Skin epidermis (tissue), 12 donors: ENCODE measurements around the gene FPR1.

Experiments
- H3K27ac ChIP-seq, 21 experiments: fragments of 200-600 bp; sonication (generic) in 11 of 21; one replicate each; pipeline ENCODE4 v1.5.0; 2020; ENCODE audit warnings: mild to moderate bottlenecking in 3 of 21, inconsistent platforms in 2 of 21, moderate library complexity in 2 of 21
- H3K4me3 ChIP-seq, 7 experiments: fragments of 200-600 bp; sonication (generic) in 2 of 7; one replicate each; pipeline ENCODE4 v1.5.0; 2020; ENCODE audit warnings: inconsistent platforms in 2 of 7, mild to moderate bottlenecking in 2 of 7, moderate library complexity in 1 of 7

The FPR1 gene

GRCh38 chr19:51751655-51752054 lies at the start of gene FPR1:
TSS of gene FPR1 (minus strand) at chr19:51751878. CDS start at chr19:51746994, 4,884 bp downstream.
- peak within 1 kb of the TSS in 3 of 7 experiments; percentile 12 to 27 (median 16) for H3K4me3 ChIP-seq
- H3K27ac ChIP-seq: peak within 1 kb of the TSS in 12 of 21 experiments; percentile 6 to 73 (median 46)

- Histone ChIP-seq H3K4me3 (no peak overlapping the region), H3K27ac (peak overlapping the region in 12 of 21 experiments; percentile 27 to 83 (median 78))
Measured at GRCh38 chr19:51800473-51801244, 49.0 kb upstream of the FPR1 start.

DNA sequence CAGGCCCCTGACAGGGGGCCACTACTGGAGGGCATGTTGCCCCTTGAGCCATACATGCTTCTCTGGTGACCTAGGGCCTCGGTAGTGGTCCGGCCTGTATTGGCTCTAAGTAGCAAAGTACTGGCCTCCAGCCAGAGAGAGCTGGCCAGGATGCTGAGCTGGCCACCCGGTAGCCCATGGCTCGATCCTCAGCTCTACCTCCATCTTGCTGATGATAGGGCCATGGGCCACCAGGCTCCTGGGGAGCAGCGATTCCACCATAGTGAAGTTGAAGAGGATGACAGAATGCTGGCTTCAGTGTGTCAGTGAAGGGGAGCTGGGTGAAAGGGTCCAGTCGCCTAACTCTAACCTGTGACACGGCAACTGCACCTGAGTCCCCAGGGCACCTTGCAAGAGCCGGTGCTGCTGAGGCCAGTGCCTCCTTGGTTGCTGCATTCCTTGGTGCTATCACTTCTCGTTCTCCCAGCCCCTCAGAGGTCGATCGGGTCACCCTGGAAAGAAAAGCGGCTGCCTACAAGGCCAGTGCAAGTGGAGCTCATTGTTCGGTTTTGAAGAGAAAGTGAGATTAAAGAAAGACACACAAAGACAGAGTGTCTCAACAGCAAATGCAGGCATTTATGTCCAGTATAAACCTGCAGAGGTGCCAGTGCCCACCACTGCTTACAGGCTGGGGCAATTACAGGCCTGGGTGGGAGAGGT lies 48.2 kb upstream of the FPR1 start:
- Histone ChIP-seq H3K27ac (peak overlapping the region in 20 of 21 experiments; percentile 16 to 83 (median 74)), H3K4me3 (no peak overlapping the region)

DNA sequence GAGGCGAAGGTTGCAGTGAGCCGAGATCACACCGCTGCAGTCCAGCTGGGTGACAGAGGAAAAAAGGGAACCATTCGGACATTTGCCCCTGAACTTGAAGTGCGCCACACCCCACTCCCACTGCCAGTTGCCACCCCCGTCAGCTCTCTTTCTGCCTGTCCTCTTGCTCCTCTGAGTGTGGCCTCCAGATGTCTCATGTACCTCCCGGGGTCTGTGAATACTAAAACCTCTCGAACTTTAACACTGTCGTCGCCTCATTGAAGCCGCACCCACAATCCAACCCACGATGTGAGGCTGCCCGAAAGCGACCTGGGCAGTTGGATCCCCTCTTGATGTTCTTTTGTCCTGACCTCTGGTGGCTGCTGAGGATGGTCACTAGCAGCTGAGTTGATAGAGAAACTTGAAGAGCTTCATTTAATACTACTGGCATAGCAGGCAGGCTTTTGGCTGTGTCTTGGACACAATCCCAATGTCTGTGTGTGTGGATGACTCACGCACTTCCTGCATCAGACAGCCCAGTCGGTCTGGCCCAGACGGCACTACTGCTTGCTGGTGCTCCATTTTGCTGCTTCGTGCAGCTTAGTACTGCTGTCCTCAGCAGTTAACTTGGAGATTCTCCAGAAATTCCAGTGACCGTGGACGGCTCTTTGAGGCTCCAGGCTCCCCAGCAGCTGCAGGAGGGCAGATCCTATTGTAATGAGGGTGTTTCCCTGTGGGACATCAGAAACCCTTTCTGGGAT lies 47.5 kb upstream of the FPR1 start:
- peak overlapping the region in 1 of 7 experiments; percentile 13 for H3K4me3 ChIP-seq
- H3K27ac ChIP-seq: peak overlapping the region in 20 of 21 experiments; percentile 16 to 83 (median 74)

- H3K27ac ChIP-seq: peak overlapping the region in 17 of 21 experiments; percentile 5 to 83 (median 75)
- no peak overlapping the region for H3K4me3 ChIP-seq
Measured at GRCh38 chr19:51798062-51798461, 46.4 kb upstream of the FPR1 start.

- peak overlapping the region in 13 of 21 experiments; percentile 3 to 83 (median 50) for H3K27ac ChIP-seq
- no peak overlapping the region for H3K4me3 ChIP-seq
Measured at GRCh38 chr19:51797480-51797879, 45.8 kb upstream of the FPR1 start.

DNA sequence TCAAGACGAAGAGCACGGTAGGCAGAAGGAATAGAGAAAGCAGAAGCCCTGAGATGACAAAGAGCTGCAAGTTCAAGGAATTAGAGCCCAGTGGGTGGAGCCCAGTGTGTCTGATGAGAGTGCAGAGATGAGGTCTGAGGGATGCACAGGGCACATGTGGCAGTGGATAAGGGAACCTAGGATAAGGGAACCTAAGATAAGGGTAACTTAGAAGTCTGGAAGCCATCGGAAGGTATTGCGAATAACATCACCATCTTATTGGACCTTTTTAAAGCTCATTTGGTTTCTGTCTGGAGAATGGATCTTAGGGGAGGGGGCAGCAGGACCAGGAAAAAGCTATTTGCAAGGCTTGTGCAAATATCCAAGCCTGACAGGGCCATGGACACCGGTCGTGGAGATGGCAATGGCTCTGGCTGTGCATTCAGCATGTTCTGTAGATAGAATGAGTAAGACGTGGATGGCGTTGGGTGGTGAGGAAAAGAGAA lies 44.6 kb upstream of the FPR1 start:
- peak overlapping the region in 14 of 21 experiments; percentile 3 to 83 (median 46) for H3K27ac ChIP-seq
- H3K4me3 ChIP-seq: peak overlapping the region in 5 of 7 experiments; percentile 3 to 20 (median 14)

DNA sequence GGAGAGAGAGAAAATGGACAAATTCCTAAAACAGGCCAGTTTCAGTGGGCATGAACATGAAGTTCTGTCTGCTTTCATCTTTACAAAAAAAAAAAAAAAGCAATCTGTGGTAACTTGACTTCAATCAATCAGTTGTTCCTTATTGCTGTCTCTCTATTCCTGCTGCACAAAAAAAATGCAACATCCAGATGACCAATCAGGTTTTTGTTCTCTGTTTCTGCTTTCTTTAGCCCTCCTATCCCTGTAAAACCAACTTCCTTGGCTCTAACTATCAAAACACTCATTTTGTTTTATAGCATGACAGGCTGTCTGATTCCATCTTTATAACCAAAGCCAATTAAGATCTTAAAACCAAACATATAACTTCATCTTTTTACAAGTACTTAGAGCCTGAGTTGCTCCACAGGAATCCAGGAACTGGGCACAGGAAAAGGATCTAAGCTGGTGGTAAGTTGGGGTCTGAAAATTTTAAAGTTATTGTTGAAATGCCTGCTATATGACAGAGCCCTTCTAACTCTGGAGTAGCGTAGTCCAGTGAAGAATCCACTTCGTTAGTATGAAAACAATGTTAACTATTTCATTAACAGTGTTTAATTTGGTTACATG lies 43.3 kb upstream of the FPR1 start, which contains the start of gene FPR3:
Gene FPR3 (plus strand): TSS at position 273 of the 606 bp plus-strand sequence. CDS start 28,592 bp downstream, outside the sequence.
- H3K27ac ChIP-seq: peak within 1 kb of the TSS in 9 of 21 experiments; percentile 25 to 82 (median 39)
- peak within 1 kb of the TSS in 2 of 7 experiments; percentile 16 to 20 for H3K4me3 ChIP-seq

DNA sequence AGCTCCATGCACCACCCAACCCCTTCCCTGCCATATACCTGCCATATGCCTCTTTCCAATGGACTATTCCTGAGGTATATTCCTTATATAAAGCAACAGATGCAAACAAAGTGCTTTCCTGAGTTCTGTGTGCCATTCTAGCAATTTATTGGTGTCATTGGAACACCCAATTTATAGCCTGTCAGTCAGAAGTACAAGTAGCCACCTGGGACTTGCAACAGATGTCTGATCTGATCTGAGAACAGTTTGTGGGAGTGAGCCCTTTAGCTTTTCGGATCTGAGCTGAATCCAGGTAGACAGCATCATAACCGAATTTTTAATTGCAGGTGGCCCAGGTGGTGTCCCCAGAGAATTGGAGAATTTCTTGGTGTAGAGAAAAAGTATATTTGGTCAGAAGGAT lies 42.3 kb upstream of the FPR1 start:
- Histone ChIP-seq H3K4me3 (no peak overlapping the region), H3K27ac (peak overlapping the region in 1 of 21 experiments; percentile 33)

DNA sequence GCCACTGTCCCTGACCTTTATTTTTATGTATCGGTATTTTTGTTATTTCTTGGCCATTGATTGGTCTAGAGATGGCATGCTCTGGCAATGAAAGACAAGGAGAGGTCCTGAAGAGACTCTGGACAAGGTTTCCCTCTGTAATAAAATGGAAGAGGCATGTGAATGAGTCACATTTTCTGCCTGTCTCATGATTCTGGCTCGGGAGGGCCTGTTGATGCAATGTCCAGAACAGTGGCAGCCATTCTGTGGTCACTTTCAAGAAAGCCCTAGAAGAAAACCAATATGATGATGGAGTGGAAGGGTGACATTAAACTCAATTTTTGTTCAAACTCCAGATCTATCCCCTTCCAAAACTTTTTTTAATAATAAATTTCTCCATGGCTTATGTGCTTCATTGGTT lies 41.3 kb upstream of the FPR1 start:
- H3K27ac ChIP-seq: no peak overlapping the region

GRCh38 chr19:51789061-51789795 lies 37.5 kb upstream of the FPR1 start:
- H3K27ac ChIP-seq: peak overlapping the region in 10 of 21 experiments; percentile 4 to 75 (median 47)

More for the DNA sequence above, 41.3 kb upstream of the FPR1 start:
- no peak overlapping the region for H3K4me3 ChIP-seq

DNA sequence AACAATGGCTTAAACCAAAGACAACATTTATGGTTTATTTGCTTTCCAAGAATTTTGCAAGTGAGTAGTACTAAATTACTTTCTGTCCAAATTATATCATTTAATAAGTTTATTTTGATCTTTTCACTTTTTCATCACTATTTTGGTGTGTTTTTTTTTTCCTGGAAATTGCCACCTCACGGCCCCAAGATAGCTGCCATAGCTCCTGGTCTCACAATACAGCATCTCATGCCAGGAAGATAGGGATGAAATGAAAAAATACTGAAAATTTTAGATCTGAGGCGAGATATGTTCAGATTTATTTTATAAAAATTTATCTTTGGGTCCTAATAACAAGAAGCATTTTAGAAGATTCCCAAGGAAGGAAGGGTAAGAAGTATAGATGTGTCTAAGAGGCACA lies 36.4 kb upstream of the FPR1 start:
- peak overlapping the region in 2 of 21 experiments; percentile 36 to 67 for H3K27ac ChIP-seq
- no peak overlapping the region for H3K4me3 ChIP-seq

More at GRCh38 chr19:51789061-51789795, 37.5 kb upstream of the FPR1 start:
- H3K4me3 ChIP-seq: no peak overlapping the region

DNA sequence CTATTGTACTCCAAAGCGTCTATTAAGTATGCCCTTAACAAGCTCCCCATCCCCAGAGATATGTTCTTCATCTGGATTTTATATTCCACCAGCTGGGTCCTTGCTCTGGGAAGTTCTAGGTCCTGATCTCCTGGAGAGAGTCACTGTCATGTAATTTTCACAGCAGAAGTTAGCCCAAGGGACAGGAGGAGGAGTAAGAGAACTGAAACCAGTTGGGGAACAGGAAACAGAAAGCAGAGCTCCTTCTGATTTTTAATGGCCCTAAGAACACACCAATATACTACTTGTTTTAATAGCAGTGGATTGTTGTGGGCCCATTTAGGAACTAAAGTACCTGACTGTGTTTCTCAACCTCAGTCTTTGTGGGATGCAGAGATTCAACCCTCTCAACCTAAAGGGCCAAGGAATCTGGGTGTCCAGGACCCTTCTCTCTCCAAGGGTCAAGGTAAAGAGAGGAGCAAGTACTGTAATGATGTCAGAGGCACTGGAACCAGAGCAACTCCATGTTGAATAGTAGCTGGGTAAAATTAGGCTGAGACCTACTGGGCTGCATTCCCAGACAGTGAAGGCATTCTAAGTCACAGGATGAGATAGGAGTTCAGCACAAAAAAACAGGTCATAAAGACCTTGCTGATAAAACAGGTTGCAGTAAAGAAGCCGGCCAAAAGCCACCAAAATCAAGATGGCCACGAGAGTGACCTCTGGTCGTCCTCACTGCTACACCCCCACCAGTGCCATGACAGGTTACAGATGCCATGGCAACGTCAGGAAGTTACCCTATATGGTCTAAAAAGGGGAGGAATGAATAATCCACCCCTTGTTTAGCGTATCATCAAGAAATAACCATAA lies 35.2 kb upstream of the FPR1 start:
- H3K4me3 ChIP-seq: no peak overlapping the region
- H3K27ac ChIP-seq: peak overlapping the region in 10 of 21 experiments; percentile 8 to 75 (median 39)

- Histone ChIP-seq H3K27ac (peak overlapping the region in 14 of 21 experiments; percentile 6 to 78 (median 56)), H3K4me3 (no peak overlapping the region)
Measured at GRCh38 chr19:51784922-51785690, 33.4 kb upstream of the FPR1 start.

- Histone ChIP-seq H3K4me3 (no peak overlapping the region), H3K27ac (peak overlapping the region in 10 of 21 experiments; percentile 13 to 78 (median 43))
Measured at GRCh38 chr19:51784109-51784785, 32.6 kb upstream of the FPR1 start.

GRCh38 chr19:51783372-51783771 lies 31.7 kb upstream of the FPR1 start:
- peak overlapping the region in 2 of 21 experiments; percentile 60 to 78 for H3K27ac ChIP-seq

More at GRCh38 chr19:51783372-51783771, 31.7 kb upstream of the FPR1 start:
- no peak overlapping the region for H3K4me3 ChIP-seq
